NCI-H748 treated with DMSO at 0.1 percent for 48 hours (cell line): ENCODE measurements around the gene RAB32.

Experiments used
- DNase-seq: peaks from one replicate; lab custom pipeline; 2025; lab: John Stamatoyannopoulos, UW

The RAB32 gene

GRCh38 chr6:146582857-146583256 is 39.2 kb downstream of the RAB32 start:
- no peak for DNase-seq

- DNase-seq, result no peak
Observed at GRCh38 chr6:146583966-146584365, 40.3 kb downstream of the RAB32 start.

GRCh38 chr6:146587459-146587858 is 43.8 kb downstream of the RAB32 start:
- DNase-seq, result no peak

GRCh38 chr6:146590492-146590891 is 46.9 kb downstream of the RAB32 start:
- no peak for DNase-seq

GRCh38 chr6:146592451-146592850 is 48.8 kb downstream of the RAB32 start:
- DNase-seq, result no peak

GRCh38 chr6:146593986-146594385 is 50.4 kb downstream of the RAB32 start:
- DNase-seq, result no peak

- no peak for DNase-seq
Observed at GRCh38 chr6:146594495-146594894, 50.9 kb downstream of the RAB32 start.

- no peak for DNase-seq
Observed at GRCh38 chr6:146595972-146596731, 52.5 kb downstream of the RAB32 start.

GRCh38 chr6:146598772-146599405 is 55.3 kb downstream of the RAB32 start, which contains the start of gene ADGB:
Gene ADGB (plus strand): TSS chr6:146598972. CDS start chr6:146599041, 69 bp downstream.
- peak; percentile 51 for DNase-seq

- no peak for DNase-seq
Observed at GRCh38 chr6:146601352-146601751, 57.7 kb downstream of the RAB32 start.

GRCh38 chr6:146602526-146602925 is 58.9 kb downstream of the RAB32 start:
- DNase-seq, result no peak
